Vagina (tissue), 2 donors: Measurements from ENCODE around the gene NPBWR2. TPM values are rescaled to one million over a fixed set of nuclear protein-coding genes. Genes with fewer than 3 reads are reported as not detected.

Source experiments
- DNase-seq, 2 donors: peaks; one replicate each; pipeline ENCODE4 v3.0.0-alpha.2; 2017; ENCODE audit errors: extremely low spot score in 2 of 2
- H3K27ac ChIP-seq: fragments of 200-600 bp; sonication (generic); one replicate; pipeline ENCODE4 v1.5.1; 2019
- H3K27me3 ChIP-seq: fragments of 200-600 bp; sonication (generic); one replicate; pipeline ENCODE4 v1.5.1; 2019
- H3K36me3 ChIP-seq, 2 donors: fragments of 200-600 bp; sonication (generic); one replicate each; pipeline ENCODE4 v1.5.1; 2017 to 2019
- H3K4me1 ChIP-seq: fragments of 200-600 bp; sonication (generic); one replicate; pipeline ENCODE4 v1.5.1; 2019
- H3K4me3 ChIP-seq, 2 donors: fragments of 200-600 bp; sonication (generic); 1 replicate in 1 of 2; 2 replicates in 1 of 2; pipeline ENCODE4 v1.5.1; 2016 to 2019
- H3K9me3 ChIP-seq: fragments of 200-600 bp; sonication (generic); one replicate; pipeline ENCODE4 v1.5.1; 2019
- POLR2A ChIP-seq, 2 donors: fragments of 450-650 bp; IDR thresholded peaks; one replicate each; pipeline ENCODE4 v1.6.1; 2017; ENCODE audit warnings: antibody characterized with exemption in 2 of 2, mild to moderate bottlenecking in 2 of 2, moderate library complexity in 2 of 2
- POLR2AphosphoS5 ChIP-seq, 2 donors: sonication (generic); formaldehyde crosslinking; IDR thresholded peaks; one replicate each; pipeline ENCODE4 v1.9.0; 2017; ENCODE audit warnings: antibody characterized with exemption in 2 of 2, mild to moderate bottlenecking in 2 of 2, low read depth in 1 of 2; ENCODE audit not compliant: insufficient read depth in 1 of 2
- intact Hi-C: fragments of 100-400 bp; cut with DNase I; formaldehyde crosslinking; loops from one replicate; pipeline ENCODE4 v1.15.1; 2023
- total RNA-seq: library from RNA; depleted of rRNA; stranded (reverse); fragments of >200 nt; gene quantifications from one replicate; pipeline ENCODE4 v1.2.3, GENCODE V29; 2016
- TF ChIP-seq, protein P1 (sequence below), 3 experiments: fragments of 450-650 bp in 2 of 3; fragments of 200-600 bp in 1 of 3; sonication (generic) in 1 of 3; IDR thresholded peaks; one replicate each; pipeline ENCODE4 v1.5.1; 2017 to 2019; ENCODE audit warnings: antibody characterized with exemption in 3 of 3, mild to moderate bottlenecking in 2 of 3, moderate library complexity in 2 of 3

The NPBWR2 gene
- total RNA-seq, 1 donor from 2014 or later, result not detected

- TF ChIP-seq POLR2A (IDR thresholded peaks at IDR 0.05), result no peak
- TF ChIP-seq, protein P1, sequence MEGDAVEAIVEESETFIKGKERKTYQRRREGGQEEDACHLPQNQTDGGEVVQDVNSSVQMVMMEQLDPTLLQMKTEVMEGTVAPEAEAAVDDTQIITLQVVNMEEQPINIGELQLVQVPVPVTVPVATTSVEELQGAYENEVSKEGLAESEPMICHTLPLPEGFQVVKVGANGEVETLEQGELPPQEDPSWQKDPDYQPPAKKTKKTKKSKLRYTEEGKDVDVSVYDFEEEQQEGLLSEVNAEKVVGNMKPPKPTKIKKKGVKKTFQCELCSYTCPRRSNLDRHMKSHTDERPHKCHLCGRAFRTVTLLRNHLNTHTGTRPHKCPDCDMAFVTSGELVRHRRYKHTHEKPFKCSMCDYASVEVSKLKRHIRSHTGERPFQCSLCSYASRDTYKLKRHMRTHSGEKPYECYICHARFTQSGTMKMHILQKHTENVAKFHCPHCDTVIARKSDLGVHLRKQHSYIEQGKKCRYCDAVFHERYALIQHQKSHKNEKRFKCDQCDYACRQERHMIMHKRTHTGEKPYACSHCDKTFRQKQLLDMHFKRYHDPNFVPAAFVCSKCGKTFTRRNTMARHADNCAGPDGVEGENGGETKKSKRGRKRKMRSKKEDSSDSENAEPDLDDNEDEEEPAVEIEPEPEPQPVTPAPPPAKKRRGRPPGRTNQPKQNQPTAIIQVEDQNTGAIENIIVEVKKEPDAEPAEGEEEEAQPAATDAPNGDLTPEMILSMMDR (IDR thresholded peaks at IDR 0.05), result no peak
- TF ChIP-seq POLR2AphosphoS5 (IDR thresholded peaks at IDR 0.05; ENCODE audit: insufficient read depth in 1 of 2, low read depth in 1 of 2), result no peak
- intact Hi-C loops, result no loop called here
- peaks cover 0 to 3% of the 10 kb centered on the region in 2 donors for H3K36me3 ChIP-seq
Measured at GRCh38 chr20:64067005-64067632, 40.2 kb downstream of the NPBWR2 start.

DNA sequence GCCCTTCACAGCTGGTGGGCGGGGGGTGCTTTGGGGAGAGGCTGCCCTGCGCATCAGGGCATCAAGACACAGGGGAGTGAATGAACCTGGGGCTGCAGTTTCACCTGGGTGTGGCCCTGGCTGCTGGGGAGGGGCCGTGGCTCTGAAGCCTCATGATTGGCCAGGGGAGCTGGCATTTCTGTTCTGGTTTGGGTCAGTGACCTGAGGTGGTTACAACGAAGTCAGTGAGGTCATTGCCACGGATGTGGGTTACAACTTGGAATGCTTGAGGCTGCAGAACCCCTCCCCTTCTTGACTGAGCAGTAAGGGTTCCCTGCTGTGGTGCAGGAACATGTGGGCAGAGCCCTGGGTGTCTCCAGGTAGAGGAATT is 41.4 kb downstream of the NPBWR2 start:
- peaks cover 0 to 3% of the 10 kb centered on the region in 2 donors for H3K36me3 ChIP-seq
- no peak overlapping the region for H3K27ac ChIP-seq
- H3K4me3 ChIP-seq, result no peak overlapping the region
- TF ChIP-seq, protein P1 (IDR thresholded peaks at IDR 0.05), result no peak
- TF ChIP-seq POLR2AphosphoS5 (IDR thresholded peaks at IDR 0.05; ENCODE audit: insufficient read depth in 1 of 2, low read depth in 1 of 2) (no peak), POLR2A (IDR thresholded peaks at IDR 0.05) (no peak)
- DNase-seq, result no peak
- H3K27me3 ChIP-seq, result no peaks in the 10 kb centered on the region
- no peaks in the 10 kb centered on the region for H3K9me3 ChIP-seq
- intact Hi-C loops, result no loop called here
- H3K4me1 ChIP-seq, result peaks cover 33% of the 10 kb centered on the region

More at GRCh38 chr20:64067005-64067632, 40.2 kb downstream of the NPBWR2 start:
- no peak overlapping the region for H3K27ac ChIP-seq
- peaks cover 32% of the 10 kb centered on the region for H3K4me1 ChIP-seq
- DNase-seq, result no peak
- no peak overlapping the region for H3K4me3 ChIP-seq
- no peaks in the 10 kb centered on the region for H3K9me3 ChIP-seq
- no peaks in the 10 kb centered on the region for H3K27me3 ChIP-seq

DNA sequence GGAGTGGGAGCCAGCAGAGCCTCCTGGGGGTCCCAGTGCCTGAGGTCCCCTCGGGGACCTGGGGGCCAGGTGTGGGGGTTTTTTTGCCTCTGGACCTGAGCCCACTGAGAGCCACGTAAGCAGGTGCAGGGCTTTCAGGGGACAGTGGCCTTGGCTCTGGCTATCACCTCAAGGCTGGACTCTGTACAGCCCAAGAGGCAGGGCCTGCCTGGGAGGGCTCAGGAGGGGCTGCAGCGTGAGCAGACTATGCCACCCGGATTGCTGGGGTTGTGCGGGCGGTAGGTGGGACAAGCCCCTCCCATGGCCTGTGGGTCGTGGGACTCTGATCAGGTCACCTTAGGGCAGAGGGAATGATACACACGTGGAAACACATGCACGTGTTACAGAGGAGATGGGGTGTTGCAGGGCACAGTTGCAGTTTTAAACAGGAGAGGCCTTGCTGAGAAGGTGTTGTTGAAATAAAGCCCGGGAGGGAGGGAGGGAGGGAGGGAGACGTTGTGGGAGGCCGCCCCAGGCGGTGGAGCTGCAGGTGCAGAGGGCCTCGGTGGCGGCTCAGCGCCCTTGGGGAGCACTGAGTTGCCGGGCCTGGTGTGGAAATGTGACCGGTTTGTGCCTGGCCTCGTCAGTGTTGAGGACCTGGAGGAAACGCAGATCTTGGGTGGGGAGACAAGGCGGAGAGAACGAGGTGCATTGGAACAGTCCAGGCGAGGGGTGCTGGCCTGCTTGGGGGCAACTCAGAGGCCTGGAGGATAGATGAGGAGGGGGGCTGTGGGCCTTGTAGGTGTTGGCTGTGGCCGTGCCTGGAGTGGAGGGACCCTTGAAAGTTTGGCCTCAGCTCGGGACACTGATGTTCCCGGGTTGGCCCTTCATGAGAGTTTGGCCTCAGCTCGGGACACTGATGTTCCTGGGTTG is 42.0 kb downstream of the NPBWR2 start:
- peaks cover 33% of the 10 kb centered on the region for H3K4me1 ChIP-seq
- no peaks in the 10 kb centered on the region for H3K9me3 ChIP-seq
- no peaks in the 10 kb centered on the region for H3K27me3 ChIP-seq
- no peak overlapping the region for H3K4me3 ChIP-seq
- TF ChIP-seq POLR2A (IDR thresholded peaks at IDR 0.05), result no peak
- TF ChIP-seq, protein P1 (IDR thresholded peaks at IDR 0.05), result no peak
- TF ChIP-seq POLR2AphosphoS5 (IDR thresholded peaks at IDR 0.05; ENCODE audit: insufficient read depth in 1 of 2, low read depth in 1 of 2), result no peak
- no peak overlapping the region for H3K27ac ChIP-seq
- intact Hi-C loops, result no loop called here
- no peak for DNase-seq
- H3K36me3 ChIP-seq, result peaks cover 0 to 2% of the 10 kb centered on the region in 2 donors

DNA sequence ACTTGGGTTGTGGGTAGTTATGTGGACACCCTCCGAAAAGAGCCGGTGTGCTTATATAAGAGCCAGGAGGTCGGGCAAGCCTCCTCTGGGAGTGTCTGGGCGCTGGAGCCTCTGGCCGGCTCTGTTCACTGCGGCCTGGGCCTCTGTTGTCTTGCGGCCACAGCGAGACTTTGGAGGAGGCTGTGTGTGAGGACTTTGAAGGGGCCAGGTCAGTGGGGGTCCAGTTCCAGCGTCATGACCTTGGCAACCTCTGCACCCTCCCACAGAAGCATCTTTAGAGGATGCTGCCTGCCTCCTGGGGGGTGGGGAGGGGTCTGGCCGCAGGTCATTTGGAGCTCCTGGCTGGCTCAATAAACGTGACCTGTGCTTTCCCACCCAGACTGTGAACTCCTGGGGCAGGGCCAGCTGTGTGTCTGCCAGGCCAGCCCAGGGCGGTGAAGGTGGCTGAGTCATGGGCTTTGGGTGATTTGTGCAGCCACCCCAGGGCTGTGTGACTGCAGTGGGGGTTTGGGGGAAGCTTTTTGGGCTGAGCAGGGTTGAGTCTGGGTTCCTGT is 43.1 kb downstream of the NPBWR2 start:
- peak overlapping the region; percentile 82 for H3K4me3 ChIP-seq
- intact Hi-C loops, result no loop called here

More for the DNA sequence above, 43.1 kb downstream of the NPBWR2 start:
- H3K27me3 ChIP-seq, result no peaks in the 10 kb centered on the region
- no peaks in the 10 kb centered on the region for H3K36me3 ChIP-seq
- H3K9me3 ChIP-seq, result no peaks in the 10 kb centered on the region
- H3K27ac ChIP-seq, result peak overlapping the region; percentile 82
- peaks cover 33% of the 10 kb centered on the region for H3K4me1 ChIP-seq
- DNase-seq, result no peak
- TF ChIP-seq POLR2AphosphoS5 (IDR thresholded peaks at IDR 0.05; ENCODE audit: insufficient read depth in 1 of 2, low read depth in 1 of 2), result no peak
- TF ChIP-seq, protein P1 (IDR thresholded peaks at IDR 0.05), result no peak
- TF ChIP-seq POLR2A (IDR thresholded peaks at IDR 0.05), result no peak
